ENCODE measurements around the gene HABP2.

Gene HABP2

GRCh38 chr10:113554214-113554613 lies 1.4 kb downstream of the HABP2 start:
- in situ Hi-C loops (cut with MboI; ENCODE audit: low sequenced_read_pairs), result no loop called here

DNA sequence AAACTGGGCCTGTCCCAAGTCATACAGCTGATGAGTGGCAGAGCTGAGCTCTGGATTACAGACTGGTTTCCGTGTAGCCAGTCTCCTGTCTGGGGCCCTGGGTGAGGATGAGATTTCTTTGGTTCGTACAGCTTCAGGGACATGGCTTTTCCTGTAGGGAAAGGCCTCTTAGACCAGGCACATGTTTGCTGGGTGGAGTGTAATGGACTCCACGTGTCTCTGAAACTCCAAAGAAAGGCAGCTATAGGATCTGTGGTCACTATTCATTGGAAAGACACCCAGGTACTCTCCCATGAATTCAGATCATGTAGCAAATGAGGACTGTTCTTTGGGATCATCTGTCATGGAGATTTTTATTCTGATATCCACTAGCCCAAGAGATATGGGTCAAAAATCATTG lies 2.4 kb downstream of the HABP2 start:
- in situ Hi-C loops (cut with MboI; ENCODE audit: low sequenced_read_pairs), result no loop called here

DNA sequence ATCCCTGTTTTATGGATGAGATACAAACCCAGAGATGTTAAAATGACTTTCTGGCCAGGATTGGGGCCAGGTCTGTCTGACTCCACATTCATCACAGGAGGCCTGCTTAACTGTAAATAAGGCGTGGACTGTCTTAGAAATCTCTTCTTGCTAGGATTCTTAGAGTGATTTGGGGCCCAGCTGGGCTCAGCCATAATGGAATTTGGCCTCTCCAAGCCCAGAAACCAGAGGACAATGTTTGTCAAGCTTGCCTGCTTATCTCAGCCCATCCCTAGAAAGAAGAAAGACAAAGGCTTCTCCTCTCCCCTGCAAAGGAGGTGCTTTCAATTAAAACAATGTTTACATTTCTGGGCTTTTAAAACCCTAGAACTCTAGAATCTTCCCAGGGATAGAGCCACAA lies 2.9 kb downstream of the HABP2 start:
- in situ Hi-C loops (cut with MboI; ENCODE audit: low sequenced_read_pairs), result no loop called here

DNA sequence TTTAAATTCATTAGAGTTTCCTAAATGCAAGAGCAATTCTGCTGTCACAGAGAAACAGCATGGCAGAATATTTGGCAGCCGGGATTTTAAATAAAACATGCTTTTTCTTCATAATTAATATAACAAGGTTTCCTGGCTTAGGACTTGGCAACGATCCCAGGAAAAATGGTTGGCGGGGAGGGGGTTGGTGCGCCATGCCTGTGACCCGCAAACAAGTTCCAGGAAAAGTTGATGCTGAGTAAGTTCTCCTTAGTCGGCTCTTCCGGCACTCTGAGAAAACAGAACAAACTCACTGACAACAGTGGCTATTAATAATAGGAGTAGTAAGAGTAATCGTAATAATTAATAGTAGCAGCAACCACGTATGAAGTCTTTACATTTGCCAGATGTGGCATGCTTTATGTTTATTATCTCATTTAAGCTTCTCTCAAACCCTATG lies 4.6 kb downstream of the HABP2 start:
- in situ Hi-C loops (cut with MboI; ENCODE audit: low sequenced_read_pairs), result no loop called here

GRCh38 chr10:113557903-113558321 lies 5.1 kb downstream of the HABP2 start:
- in situ Hi-C loops (cut with MboI; ENCODE audit: low sequenced_read_pairs), result no loop called here

DNA sequence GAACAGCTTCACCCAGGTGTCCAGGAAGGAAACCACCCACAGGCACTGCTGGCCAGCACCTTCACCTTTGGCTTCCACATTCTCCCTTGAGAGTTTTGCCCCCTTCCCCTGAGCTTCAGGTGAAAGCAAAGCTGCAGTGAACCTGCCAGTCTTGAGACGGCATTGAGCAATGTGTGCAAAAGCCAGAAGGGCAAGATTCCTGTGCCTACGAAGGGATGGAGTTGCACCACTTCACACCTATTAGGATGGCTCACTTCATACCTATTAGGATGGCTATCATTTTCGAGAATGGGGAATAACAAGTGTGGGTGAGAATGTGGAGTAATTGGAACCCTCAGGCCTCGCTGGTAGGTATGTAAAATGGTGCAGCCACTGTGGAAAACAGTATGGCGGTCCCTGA lies 7.2 kb downstream of the HABP2 start:
- in situ Hi-C loops (cut with MboI; ENCODE audit: low sequenced_read_pairs), result no loop called here

DNA sequence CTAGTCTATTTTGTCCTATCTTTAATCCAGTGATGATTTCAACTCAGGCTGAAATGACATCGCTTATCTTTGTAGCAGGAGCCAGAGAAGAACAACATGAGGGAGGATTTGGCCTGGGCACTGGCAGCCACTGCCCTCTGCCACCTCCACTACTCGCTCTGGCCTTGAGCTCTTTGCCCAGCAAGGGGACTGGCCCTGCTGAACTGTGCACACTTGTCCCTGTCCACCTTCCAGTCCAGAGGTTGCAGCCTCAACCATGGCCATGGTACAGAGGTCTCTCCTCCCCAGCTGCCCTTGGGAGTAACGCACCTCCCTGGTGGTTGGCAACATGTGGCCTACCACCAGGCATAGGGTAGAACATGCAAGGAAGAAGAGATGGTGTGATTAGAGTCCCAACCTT lies 8.4 kb downstream of the HABP2 start:
- in situ Hi-C loops (cut with MboI; ENCODE audit: low sequenced_read_pairs), result no loop called here

GRCh38 chr10:113562069-113562468 lies 9.2 kb downstream of the HABP2 start:
- in situ Hi-C loops (cut with MboI; ENCODE audit: low sequenced_read_pairs), result no loop called here

- in situ Hi-C loops (cut with MboI; ENCODE audit: low sequenced_read_pairs), result no loop called here
Observed at GRCh38 chr10:113562704-113563103, 9.9 kb downstream of the HABP2 start.

DNA sequence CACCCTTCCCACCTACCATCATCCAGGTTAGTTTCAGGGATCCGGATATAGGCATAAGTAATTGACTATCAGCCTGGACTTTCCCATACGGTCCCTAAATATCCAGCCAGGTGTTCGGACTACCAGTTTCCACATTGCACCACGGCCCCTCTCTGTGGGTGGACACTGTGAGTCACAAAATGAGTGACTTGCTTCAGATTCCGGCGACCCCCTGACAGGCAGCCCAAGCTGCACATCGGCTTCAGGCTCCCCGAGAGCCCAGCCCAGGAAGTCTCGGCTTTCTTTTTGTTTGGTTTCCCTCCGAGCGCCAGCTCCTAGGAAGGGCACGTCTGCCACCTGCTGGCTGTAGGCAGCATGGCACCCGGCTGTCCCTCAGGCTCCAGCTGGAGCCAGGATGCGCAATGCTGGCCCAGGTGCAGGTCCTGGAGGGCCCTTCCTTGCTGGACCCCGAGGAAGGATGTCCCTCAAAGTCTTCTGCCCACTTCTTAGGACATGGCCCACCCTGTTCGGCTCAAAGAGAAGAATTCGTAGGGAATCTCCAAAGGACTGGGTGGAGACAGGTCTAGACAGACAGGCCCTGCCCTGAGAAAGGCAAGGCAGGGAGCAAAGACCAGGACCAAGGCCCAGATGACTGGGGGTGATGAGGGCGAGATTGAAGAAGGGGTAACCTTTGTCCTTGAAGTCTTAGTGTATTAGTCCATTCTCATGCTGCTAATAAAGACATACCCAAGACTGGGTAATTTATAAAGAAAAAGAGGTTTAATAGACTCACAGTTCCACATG lies 10.6 kb downstream of the HABP2 start:
- in situ Hi-C loops (cut with MboI; ENCODE audit: low sequenced_read_pairs), result no loop called here

GRCh38 chr10:113565364-113565763 lies 12.5 kb downstream of the HABP2 start:
- in situ Hi-C loops (cut with MboI; ENCODE audit: low sequenced_read_pairs), result no loop called here

- in situ Hi-C loops (cut with MboI; ENCODE audit: low sequenced_read_pairs), result no loop called here
Observed at GRCh38 chr10:113566888-113567287, 14.0 kb downstream of the HABP2 start.

- in situ Hi-C loops (cut with MboI; ENCODE audit: low sequenced_read_pairs), result no loop called here
Observed at GRCh38 chr10:113569576-113569975, 16.7 kb downstream of the HABP2 start.

DNA sequence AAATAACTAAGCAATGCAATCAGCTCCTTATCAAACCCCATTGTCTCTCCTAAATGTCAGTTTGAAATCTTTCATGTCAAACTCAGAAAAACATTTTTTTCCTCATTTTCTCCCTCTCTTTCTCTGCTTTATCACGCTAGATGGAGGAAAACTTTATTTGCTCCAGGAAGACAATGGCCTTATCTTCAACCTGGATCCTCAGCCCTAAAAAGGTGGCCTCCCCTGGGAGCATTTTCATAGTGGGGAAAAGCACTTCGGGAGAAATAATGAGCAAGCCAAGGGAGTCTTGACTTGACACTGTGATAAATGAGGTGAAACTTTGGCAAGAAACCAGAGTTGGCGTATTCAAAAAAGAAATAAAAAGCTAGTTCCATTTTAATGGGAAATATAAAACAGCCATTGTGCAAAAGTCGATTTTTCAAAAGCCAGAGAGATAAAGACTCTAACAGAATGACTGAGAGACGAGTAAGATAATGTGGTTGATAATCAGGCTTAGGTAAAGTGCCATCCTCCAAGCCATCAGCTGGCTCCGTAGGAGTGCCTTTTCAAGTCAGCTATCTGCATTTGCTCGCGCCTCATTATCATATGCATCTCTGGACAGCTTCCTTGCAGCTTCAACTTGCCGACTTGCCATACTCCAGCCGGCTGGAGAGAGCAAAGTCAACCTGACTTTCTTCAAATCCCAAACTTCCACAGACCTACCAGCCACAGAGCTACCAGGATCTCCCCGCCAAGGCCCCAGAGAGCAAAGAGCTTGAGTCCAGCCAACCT lies 19.9 kb downstream of the HABP2 start:
- in situ Hi-C loops (cut with MboI; ENCODE audit: low sequenced_read_pairs), result no loop called here

- in situ Hi-C loops (cut with MboI; ENCODE audit: low sequenced_read_pairs), result no loop called here
Observed at GRCh38 chr10:113573368-113573767, 20.5 kb downstream of the HABP2 start.

DNA sequence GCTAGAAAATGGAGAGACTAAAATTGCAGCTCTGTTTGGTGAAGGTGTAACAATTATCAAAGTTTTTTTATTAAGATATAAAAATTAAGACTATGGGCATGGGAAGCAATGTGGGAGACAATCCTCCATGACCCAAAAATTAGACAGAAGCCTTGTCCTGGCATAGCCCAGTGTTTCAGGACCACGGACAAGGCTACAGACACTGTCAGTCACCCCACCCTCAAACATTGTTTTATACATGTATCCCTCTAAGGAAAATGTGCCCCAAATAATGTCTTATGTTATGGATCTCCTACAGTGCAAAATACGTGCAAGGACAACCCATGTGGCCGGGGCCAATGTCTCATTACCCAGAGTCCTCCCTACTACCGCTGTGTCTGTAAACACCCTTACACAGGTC lies 24.0 kb downstream of the HABP2 start:
- in situ Hi-C loops (cut with MboI; ENCODE audit: low sequenced_read_pairs), result no loop called here

GRCh38 chr10:113578773-113579172 lies 25.9 kb downstream of the HABP2 start:
- in situ Hi-C loops (cut with MboI; ENCODE audit: low sequenced_read_pairs), result no loop called here

DNA sequence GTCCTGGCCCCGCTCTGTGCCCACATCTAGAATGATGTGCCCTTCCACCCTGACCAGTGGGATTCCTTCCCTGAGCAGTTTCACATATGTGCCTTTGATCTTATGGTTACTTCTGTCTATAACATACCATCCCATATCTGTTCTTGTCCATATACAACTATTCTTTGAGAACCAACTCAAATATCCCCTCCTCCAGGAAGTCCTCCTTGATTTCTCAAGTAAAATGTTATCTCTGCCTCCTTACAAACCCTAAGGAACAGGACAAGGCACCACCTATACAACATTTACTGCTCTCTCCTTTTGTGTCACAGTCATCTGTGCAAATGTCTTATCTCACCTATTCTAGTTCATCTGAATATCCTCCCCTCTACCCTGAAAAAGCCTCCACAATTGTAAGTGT lies 28.2 kb downstream of the HABP2 start:
- in situ Hi-C loops (cut with MboI; ENCODE audit: low sequenced_read_pairs), result no loop called here

- in situ Hi-C loops (cut with MboI; ENCODE audit: low sequenced_read_pairs), result no loop called here
Observed at GRCh38 chr10:113583571-113583970, 30.7 kb downstream of the HABP2 start.

- in situ Hi-C loops (cut with MboI; ENCODE audit: low sequenced_read_pairs), result no loop called here
Observed at GRCh38 chr10:113585949-113586348, 33.1 kb downstream of the HABP2 start.

DNA sequence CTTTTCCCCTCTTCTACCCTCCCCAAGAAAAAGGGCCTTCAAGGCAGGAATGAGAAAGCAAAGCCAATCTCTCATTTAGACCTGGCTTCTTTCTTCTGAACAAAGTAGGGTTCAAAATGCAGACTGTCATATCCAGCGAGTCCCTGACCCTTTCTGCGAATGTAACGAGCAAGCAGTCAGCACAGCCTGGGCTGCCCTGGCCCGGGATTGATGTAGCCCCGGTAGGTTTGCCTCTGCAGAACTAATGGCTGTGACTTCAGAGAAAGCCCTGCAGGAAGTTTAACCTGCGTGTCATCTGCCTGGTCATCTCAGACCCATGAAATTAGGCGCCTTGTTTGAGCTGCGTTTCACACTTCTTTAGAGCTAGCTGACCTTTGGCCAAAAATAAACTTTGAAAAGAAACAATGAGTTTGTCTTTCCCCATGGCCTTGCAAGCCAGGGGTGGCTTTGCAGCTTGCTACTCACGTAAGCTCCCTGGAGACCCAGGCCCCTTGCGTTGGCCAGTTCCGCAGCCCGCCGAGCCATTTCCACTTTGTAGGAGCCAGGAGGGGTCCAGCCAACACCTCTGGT lies 36.4 kb downstream of the HABP2 start:
- in situ Hi-C loops (cut with MboI; ENCODE audit: low sequenced_read_pairs), result no loop called here

- in situ Hi-C loops (cut with MboI; ENCODE audit: low sequenced_read_pairs), result no loop called here
Observed at GRCh38 chr10:113590581-113590980, 37.7 kb downstream of the HABP2 start.

Measured in hTERT RPE-1 (cell line).